Measurements from ENCODE around the gene WDFY4. TPM values are rescaled to one million over a fixed set of nuclear protein-coding genes. Genes with fewer than 3 reads are reported as not detected.

WDFY4 gene
- total RNA-seq, 1 experiment from 2014 or later: not detected

GRCh38 chr10:48833674-48834073 is 149.0 kb downstream of the WDFY4 start:
- Histone ChIP-seq H4K20me1 (ENCODE audit: insufficient read depth) (no peaks in the 10 kb centered on the region), H3K36me3 (ENCODE audit: low read depth) (no peaks in the 10 kb centered on the region), H2AFZ (no peak overlapping the region), H3K27ac (no peak overlapping the region), H3K9me2 (ENCODE audit: insufficient read depth) (no peaks in the 10 kb centered on the region), H3K4me1 (replicated peaks; ENCODE audit: insufficient read depth) (no peaks in the 10 kb centered on the region), H3K9me3 (ENCODE audit: insufficient read depth, low read depth) (no peaks in the 10 kb centered on the region), H3K4me2 (no peak overlapping the region), H3F3A (ENCODE audit: insufficient read depth, low read depth) (no peaks in the 10 kb centered on the region), H3K27me3 (ENCODE audit: insufficient read depth, low read depth) (peaks cover 30% of the 10 kb centered on the region; the same call in 1 of the 2 replicates), H3K4me3 (no peak overlapping the region), H3K79me2 (ENCODE audit: low read depth) (no peaks in the 10 kb centered on the region)
- no peak for TF ChIP-seq EZH2 (IDR thresholded peaks at IDR 0.05; ENCODE audit: low read depth)
- TF ChIP-seq, protein P1, sequence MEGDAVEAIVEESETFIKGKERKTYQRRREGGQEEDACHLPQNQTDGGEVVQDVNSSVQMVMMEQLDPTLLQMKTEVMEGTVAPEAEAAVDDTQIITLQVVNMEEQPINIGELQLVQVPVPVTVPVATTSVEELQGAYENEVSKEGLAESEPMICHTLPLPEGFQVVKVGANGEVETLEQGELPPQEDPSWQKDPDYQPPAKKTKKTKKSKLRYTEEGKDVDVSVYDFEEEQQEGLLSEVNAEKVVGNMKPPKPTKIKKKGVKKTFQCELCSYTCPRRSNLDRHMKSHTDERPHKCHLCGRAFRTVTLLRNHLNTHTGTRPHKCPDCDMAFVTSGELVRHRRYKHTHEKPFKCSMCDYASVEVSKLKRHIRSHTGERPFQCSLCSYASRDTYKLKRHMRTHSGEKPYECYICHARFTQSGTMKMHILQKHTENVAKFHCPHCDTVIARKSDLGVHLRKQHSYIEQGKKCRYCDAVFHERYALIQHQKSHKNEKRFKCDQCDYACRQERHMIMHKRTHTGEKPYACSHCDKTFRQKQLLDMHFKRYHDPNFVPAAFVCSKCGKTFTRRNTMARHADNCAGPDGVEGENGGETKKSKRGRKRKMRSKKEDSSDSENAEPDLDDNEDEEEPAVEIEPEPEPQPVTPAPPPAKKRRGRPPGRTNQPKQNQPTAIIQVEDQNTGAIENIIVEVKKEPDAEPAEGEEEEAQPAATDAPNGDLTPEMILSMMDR (conservative IDR thresholded peaks at IDR 0.05): no peak
- CTCF ChIA-PET: no interaction called here
- BruUV-seq (replicated peaks): no TSS peak
- no peak for DNase-seq
- intact Hi-C loops (cut with micrococcal nuclease; ENCODE audit: unreplicated experiment): no loop called here
- POLR2A ChIA-PET (ENCODE audit: unreplicated experiment): no interaction called here

DNA sequence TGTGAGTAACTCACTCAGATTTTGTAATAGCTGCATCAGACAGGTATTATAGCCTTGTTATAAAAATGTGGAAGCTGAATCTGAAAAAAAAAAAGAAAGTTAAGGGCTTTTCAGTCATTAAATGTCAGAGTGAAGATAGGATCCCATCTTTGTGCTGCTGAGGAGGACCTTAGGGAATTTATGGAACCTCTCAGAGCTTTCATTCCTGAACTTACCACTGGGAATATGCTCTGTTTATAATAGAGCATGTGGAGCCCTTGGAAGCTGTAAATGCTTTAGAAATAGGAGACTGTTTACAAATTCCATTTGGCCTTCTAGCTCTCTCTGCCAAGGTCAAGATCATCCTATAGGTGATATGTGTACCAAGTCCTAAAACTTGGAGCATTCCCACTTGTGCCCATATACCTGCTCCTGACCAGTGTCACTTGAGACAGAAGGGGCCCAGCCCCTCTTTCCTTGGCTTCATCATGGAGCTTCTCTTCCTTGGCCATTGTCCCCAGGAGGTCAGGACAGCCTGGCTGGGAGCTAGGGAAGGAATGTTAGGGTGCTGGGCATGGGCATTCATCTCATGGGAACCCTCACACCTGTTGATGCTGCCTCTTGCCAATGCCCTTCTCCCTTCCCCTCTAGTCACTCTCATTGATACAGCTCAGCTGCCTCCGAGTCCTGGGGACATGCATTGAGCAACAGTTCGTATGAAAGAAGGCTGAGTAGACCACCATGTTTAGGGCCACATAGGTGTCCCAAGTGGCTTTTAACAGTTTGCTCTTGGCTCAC is 149.7 kb downstream of the WDFY4 start:
- DNase-seq: no peak
- H3F3A ChIP-seq (ENCODE audit: insufficient read depth, low read depth): no peaks in the 10 kb centered on the region
- TF ChIP-seq, protein P1 (conservative IDR thresholded peaks at IDR 0.05): no peak
- no peak for TF ChIP-seq EZH2 (IDR thresholded peaks at IDR 0.05; ENCODE audit: low read depth)
- no peaks in the 10 kb centered on the region for H3K9me3 ChIP-seq (ENCODE audit: insufficient read depth, low read depth)
- peaks cover 37% of the 10 kb centered on the region; the same call in 1 of the 2 replicates for H3K27me3 ChIP-seq (ENCODE audit: insufficient read depth, low read depth)
- intact Hi-C loops (cut with micrococcal nuclease; ENCODE audit: unreplicated experiment): no loop called here
- CTCF ChIA-PET: no interaction called here
- no peaks in the 10 kb centered on the region for H4K20me1 ChIP-seq (ENCODE audit: insufficient read depth)
- no TSS peak for BruUV-seq (replicated peaks)
- no peaks in the 10 kb centered on the region for H3K79me2 ChIP-seq (ENCODE audit: low read depth)
- no peaks in the 10 kb centered on the region for H3K9me2 ChIP-seq (ENCODE audit: insufficient read depth)
- H3K4me2 ChIP-seq: no peak overlapping the region
- H3K4me1 ChIP-seq (replicated peaks; ENCODE audit: insufficient read depth): no peaks in the 10 kb centered on the region
- no peak overlapping the region for H3K4me3 ChIP-seq
- no peak overlapping the region for H2AFZ ChIP-seq
- H3K27ac ChIP-seq: no peak overlapping the region
- no peaks in the 10 kb centered on the region for H3K36me3 ChIP-seq (ENCODE audit: low read depth)
- POLR2A ChIA-PET (ENCODE audit: unreplicated experiment): no interaction called here

- CTCF ChIA-PET: no interaction called here
- no peaks in the 10 kb centered on the region for H3F3A ChIP-seq (ENCODE audit: insufficient read depth, low read depth)
- no peaks in the 10 kb centered on the region for H3K9me3 ChIP-seq (ENCODE audit: insufficient read depth, low read depth)
- peaks cover 41% of the 10 kb centered on the region; the same call in 1 of the 2 replicates for H3K27me3 ChIP-seq (ENCODE audit: insufficient read depth, low read depth)
- H3K36me3 ChIP-seq (ENCODE audit: low read depth): no peaks in the 10 kb centered on the region
- H4K20me1 ChIP-seq (ENCODE audit: insufficient read depth): no peaks in the 10 kb centered on the region
- no TSS peak for BruUV-seq (replicated peaks)
- no peaks in the 10 kb centered on the region for H3K4me1 ChIP-seq (replicated peaks; ENCODE audit: insufficient read depth)
- no peak overlapping the region for H2AFZ ChIP-seq
- intact Hi-C loops (cut with micrococcal nuclease; ENCODE audit: unreplicated experiment): no loop called here
- TF ChIP-seq, protein P1 (conservative IDR thresholded peaks at IDR 0.05): no peak
- no peak for TF ChIP-seq EZH2 (IDR thresholded peaks at IDR 0.05; ENCODE audit: low read depth)
- H3K4me2 ChIP-seq: no peak overlapping the region
- no peaks in the 10 kb centered on the region for H3K79me2 ChIP-seq (ENCODE audit: low read depth)
- no peaks in the 10 kb centered on the region for H3K9me2 ChIP-seq (ENCODE audit: insufficient read depth)
- POLR2A ChIA-PET (ENCODE audit: unreplicated experiment): no interaction called here
- H3K27ac ChIP-seq: no peak overlapping the region
- no peak for DNase-seq
- H3K4me3 ChIP-seq: no peak overlapping the region
Measured at GRCh38 chr10:48835781-48836180, 151.1 kb downstream of the WDFY4 start.

All from PC-9 (cell line).